Breast epithelium (tissue), 3 donors: ENCODE data around the gene PAN3.

ENCODE experiments used
- CTCF ChIP-seq, 3 donors: fragments of 450-650 bp; IDR thresholded peaks; one replicate each; pipeline ENCODE4 v1.5.1; 2016 to 2017; ENCODE audit warnings: antibody characterized with exemption in 3 of 3, mild to moderate bottlenecking in 3 of 3, moderate library complexity in 3 of 3
- POLR2A ChIP-seq: fragments of 450-650 bp; IDR thresholded peaks from one replicate; pipeline ENCODE4 v1.6.1; 2016; ENCODE audit warnings: antibody characterized with exemption, mild to moderate bottlenecking, moderate library complexity
- POLR2AphosphoS5 ChIP-seq, 3 donors: sonication (generic); formaldehyde crosslinking; IDR thresholded peaks; one replicate each; pipeline ENCODE4 v1.6.1; 2017; ENCODE audit warnings: antibody characterized with exemption in 3 of 3

DNA sequence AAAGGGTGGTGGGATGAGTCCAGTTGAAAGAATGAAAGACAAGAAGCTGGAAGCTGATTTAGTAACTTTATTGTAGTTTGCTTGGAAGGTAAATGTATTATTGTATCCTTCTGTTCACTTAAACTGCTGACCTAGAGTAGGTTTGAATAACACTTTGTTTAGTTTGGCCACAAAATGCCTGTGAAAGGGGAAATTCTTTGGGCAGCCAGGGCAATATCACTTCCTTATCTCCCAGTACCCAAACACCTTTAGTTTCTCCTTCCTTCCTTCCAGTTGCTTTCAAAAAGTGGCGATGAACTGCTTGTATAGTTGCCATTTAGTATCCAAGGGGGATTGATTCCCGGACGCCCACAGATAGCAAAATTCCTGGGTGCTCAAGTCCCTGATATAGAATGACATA, 120.1 kb downstream of the PAN3 start:
- TF ChIP-seq CTCF (IDR thresholded peaks at IDR 0.05) (no peak), POLR2A (no peak), POLR2AphosphoS5 (IDR thresholded peaks at IDR 0.05) (no peak)
